ENCODE measurements around the gene VPS45.

VPS45 gene

DNA sequence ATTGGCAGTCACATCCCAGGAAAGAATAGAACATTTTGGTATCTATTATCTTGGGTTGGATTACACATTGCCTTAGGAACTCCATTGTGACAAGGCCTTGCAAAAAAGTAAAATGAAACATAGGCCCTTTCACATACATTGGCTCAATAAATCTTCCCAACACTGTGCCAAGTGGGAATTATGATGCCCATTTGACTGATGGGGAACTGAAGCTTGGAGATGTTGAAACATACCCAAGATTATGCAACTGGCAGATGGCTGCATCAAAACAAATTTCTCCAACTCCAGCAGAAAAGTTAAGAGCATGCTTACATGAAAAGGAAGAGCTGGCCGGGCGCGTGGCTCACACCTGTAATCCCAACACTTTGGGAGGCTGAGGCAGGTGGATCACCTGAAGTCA is 109.0 kb downstream of the VPS45 start:
- TF ChIP-seq RARB (CRISPR knock-in tag; IDR thresholded peaks at IDR 0.05): no peak
- TF ChIP-seq BACH2 (CRISPR knock-in tag; IDR thresholded peaks at IDR 0.05; ENCODE audit: borderline replicate concordance): no peak
- TF ChIP-seq ZNF70 (CRISPR knock-in tag; IDR thresholded peaks at IDR 0.05): no peak
- TF ChIP-seq CREB5 (CRISPR knock-in tag; IDR thresholded peaks at IDR 0.05; ENCODE audit: low read depth): no peak
- no peak for ATAC-seq

GRCh38 chr1:150178548-150178947 is 111.0 kb downstream of the VPS45 start:
- ATAC-seq: no peak
- no peak for TF ChIP-seq ZFP30 (CRISPR knock-in tag; IDR thresholded peaks at IDR 0.05)
- no peak for TF ChIP-seq RARB (CRISPR knock-in tag; IDR thresholded peaks at IDR 0.05)
- TF ChIP-seq, protein P1, sequence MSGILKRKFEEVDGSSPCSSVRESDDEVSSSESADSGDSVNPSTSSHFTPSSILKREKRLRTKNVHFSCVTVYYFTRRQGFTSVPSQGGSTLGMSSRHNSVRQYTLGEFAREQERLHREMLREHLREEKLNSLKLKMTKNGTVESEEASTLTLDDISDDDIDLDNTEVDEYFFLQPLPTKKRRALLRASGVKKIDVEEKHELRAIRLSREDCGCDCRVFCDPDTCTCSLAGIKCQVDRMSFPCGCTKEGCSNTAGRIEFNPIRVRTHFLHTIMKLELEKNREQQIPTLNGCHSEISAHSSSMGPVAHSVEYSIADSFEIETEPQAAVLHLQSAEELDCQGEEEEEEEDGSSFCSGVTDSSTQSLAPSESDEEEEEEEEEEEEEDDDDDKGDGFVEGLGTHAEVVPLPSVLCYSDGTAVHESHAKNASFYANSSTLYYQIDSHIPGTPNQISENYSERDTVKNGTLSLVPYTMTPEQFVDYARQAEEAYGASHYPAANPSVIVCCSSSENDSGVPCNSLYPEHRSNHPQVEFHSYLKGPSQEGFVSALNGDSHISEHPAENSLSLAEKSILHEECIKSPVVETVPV (CRISPR knock-in tag; IDR thresholded peaks at IDR 0.05): no peak
- no peak for TF ChIP-seq ARNTL (CRISPR knock-in tag; IDR thresholded peaks at IDR 0.05; ENCODE audit: borderline replicate concordance, low read depth)
- TF ChIP-seq OSR1 (CRISPR knock-in tag; IDR thresholded peaks at IDR 0.05): no peak
- no peak for TF ChIP-seq ZNF565 (CRISPR knock-in tag; conservative IDR thresholded peaks at IDR 0.05; ENCODE audit: low read depth)
- TF ChIP-seq TCF4 (CRISPR knock-in tag; IDR thresholded peaks at IDR 0.05; ENCODE audit: borderline replicate concordance): no peak
- TF ChIP-seq CSDC2 (CRISPR knock-in tag; IDR thresholded peaks at IDR 0.05): no peak
- no peak for TF ChIP-seq PPARA (CRISPR knock-in tag; IDR thresholded peaks at IDR 0.05; ENCODE audit: borderline replicate concordance)
- TF ChIP-seq ZNF8 (CRISPR knock-in tag; IDR thresholded peaks at IDR 0.05): no peak
- no peak for TF ChIP-seq PATZ1 (CRISPR knock-in tag; IDR thresholded peaks at IDR 0.05; ENCODE audit: borderline replicate concordance)
- no peak for TF ChIP-seq GLIS3 (CRISPR knock-in tag; IDR thresholded peaks at IDR 0.05)
- TF ChIP-seq ZFP3 (CRISPR knock-in tag; IDR thresholded peaks at IDR 0.05): no peak
- TF ChIP-seq TOX (CRISPR knock-in tag; IDR thresholded peaks at IDR 0.05; ENCODE audit: borderline replicate concordance): no peak
- TF ChIP-seq CREB5 (CRISPR knock-in tag; IDR thresholded peaks at IDR 0.05; ENCODE audit: low read depth): no peak
- no peak for TF ChIP-seq ISL1 (CRISPR knock-in tag; IDR thresholded peaks at IDR 0.05)

DNA sequence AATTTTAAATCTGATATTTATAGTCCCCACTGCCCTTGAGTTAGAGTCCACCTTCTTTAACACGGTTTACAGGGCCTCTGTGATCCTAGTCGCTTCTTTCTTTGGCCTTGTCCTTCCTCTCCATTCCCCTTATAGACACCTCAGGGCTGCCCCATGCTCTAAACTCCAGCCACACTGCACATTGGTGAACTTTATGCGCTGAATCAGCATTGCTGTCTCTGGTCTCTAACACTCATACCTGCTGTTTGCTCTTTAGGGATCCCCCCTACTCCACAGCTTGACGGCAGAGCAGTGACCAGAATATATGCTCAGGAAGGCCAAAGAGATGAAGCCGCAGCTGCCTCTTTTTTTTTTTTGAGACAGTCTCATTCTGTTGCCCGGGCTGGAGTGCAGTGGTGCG is 112.3 kb downstream of the VPS45 start:
- TF ChIP-seq TCF4 (CRISPR knock-in tag; IDR thresholded peaks at IDR 0.05; ENCODE audit: borderline replicate concordance) (no peak), OSR1 (CRISPR knock-in tag; IDR thresholded peaks at IDR 0.05) (no peak), CSDC2 (CRISPR knock-in tag; IDR thresholded peaks at IDR 0.05) (no peak), ZNF8 (CRISPR knock-in tag; IDR thresholded peaks at IDR 0.05) (no peak), ZNF565 (CRISPR knock-in tag; conservative IDR thresholded peaks at IDR 0.05; ENCODE audit: low read depth) (no peak), CREB5 (CRISPR knock-in tag; IDR thresholded peaks at IDR 0.05; ENCODE audit: low read depth) (no peak)
- no peak for ATAC-seq

GRCh38 chr1:150180474-150180873 is 112.9 kb downstream of the VPS45 start:
- ATAC-seq: no peak
- TF ChIP-seq SNAI2 (CRISPR knock-in tag; IDR thresholded peaks at IDR 0.05) (no peak), ISL1 (CRISPR knock-in tag; IDR thresholded peaks at IDR 0.05) (no peak), ZNF8 (CRISPR knock-in tag; IDR thresholded peaks at IDR 0.05) (no peak)

GRCh38 chr1:150182247-150182646 is 114.7 kb downstream of the VPS45 start:
- ATAC-seq: no peak
- no peak for TF ChIP-seq PATZ1 (CRISPR knock-in tag; IDR thresholded peaks at IDR 0.05; ENCODE audit: borderline replicate concordance)
- TF ChIP-seq, protein P1 (CRISPR knock-in tag; IDR thresholded peaks at IDR 0.05): no peak
- no peak for TF ChIP-seq ZFP3 (CRISPR knock-in tag; IDR thresholded peaks at IDR 0.05)
- TF ChIP-seq SNAI2 (CRISPR knock-in tag; IDR thresholded peaks at IDR 0.05): no peak
- no peak for TF ChIP-seq ZFP30 (CRISPR knock-in tag; IDR thresholded peaks at IDR 0.05)
- TF ChIP-seq PPARA (CRISPR knock-in tag; IDR thresholded peaks at IDR 0.05; ENCODE audit: borderline replicate concordance): no peak
- TF ChIP-seq TOX (CRISPR knock-in tag; IDR thresholded peaks at IDR 0.05; ENCODE audit: borderline replicate concordance): no peak
- TF ChIP-seq ZNF70 (CRISPR knock-in tag; IDR thresholded peaks at IDR 0.05): no peak
- no peak for TF ChIP-seq CSDC2 (CRISPR knock-in tag; IDR thresholded peaks at IDR 0.05)
- TF ChIP-seq ZC3H10 (CRISPR knock-in tag; IDR thresholded peaks at IDR 0.05): no peak
- no peak for TF ChIP-seq TCF4 (CRISPR knock-in tag; IDR thresholded peaks at IDR 0.05; ENCODE audit: borderline replicate concordance)
- TF ChIP-seq RARB (CRISPR knock-in tag; IDR thresholded peaks at IDR 0.05): no peak
- TF ChIP-seq CREB5 (CRISPR knock-in tag; IDR thresholded peaks at IDR 0.05; ENCODE audit: low read depth): no peak

All from SK-N-SH treated with all-trans-retinoic acid at 6 μM for 48 hours (cell line).